ENCODE results near the gene IFT43. TPM values are rescaled to one million over a fixed set of nuclear protein-coding genes. Genes with fewer than 3 reads are reported as not detected.

The IFT43 gene
- total RNA-seq, 1 donor from 2014 or later: 30.2 TPM

DNA sequence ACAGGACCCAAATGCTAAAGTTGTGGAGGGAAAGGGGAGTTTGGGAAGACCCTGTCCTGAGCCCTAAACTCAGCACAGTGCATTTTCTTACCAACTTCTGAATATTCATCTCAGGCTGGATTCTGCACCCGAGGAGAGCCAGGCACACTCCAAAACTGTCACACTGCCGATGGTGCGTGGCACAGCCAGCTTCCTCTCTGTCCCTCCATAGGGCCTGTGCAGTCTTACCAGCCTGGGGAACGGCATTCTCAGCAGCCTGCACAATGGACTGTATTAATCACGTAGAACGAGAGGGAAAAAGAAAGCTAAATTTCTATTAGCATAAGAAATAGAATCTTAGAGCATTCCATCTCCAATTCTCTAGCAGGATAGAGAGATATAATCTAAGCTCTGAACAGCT lies 94.9 kb downstream of the IFT43 start:
- DNase-seq (ENCODE audit: low read depth): no peak

DNA sequence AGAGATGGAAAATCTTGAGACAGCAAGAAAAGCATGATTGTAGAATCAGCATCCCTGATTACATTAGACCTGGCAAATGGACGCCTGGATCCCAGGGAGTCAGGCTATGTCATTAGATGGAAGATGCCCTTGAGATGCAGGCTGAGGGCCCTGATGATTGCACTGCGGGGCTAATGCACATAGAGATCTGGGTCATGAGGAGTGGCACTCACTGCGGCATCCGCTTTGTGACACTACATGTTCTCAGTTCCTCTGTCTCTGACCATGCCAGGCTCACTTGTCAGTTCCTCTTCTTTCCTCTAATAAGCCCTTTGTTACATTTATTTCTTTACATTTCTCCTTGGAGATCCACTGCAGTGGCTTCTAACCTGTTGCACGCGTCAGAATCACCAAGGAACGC lies 96.1 kb downstream of the IFT43 start:
- DNase-seq (ENCODE audit: low read depth): no peak

DNA sequence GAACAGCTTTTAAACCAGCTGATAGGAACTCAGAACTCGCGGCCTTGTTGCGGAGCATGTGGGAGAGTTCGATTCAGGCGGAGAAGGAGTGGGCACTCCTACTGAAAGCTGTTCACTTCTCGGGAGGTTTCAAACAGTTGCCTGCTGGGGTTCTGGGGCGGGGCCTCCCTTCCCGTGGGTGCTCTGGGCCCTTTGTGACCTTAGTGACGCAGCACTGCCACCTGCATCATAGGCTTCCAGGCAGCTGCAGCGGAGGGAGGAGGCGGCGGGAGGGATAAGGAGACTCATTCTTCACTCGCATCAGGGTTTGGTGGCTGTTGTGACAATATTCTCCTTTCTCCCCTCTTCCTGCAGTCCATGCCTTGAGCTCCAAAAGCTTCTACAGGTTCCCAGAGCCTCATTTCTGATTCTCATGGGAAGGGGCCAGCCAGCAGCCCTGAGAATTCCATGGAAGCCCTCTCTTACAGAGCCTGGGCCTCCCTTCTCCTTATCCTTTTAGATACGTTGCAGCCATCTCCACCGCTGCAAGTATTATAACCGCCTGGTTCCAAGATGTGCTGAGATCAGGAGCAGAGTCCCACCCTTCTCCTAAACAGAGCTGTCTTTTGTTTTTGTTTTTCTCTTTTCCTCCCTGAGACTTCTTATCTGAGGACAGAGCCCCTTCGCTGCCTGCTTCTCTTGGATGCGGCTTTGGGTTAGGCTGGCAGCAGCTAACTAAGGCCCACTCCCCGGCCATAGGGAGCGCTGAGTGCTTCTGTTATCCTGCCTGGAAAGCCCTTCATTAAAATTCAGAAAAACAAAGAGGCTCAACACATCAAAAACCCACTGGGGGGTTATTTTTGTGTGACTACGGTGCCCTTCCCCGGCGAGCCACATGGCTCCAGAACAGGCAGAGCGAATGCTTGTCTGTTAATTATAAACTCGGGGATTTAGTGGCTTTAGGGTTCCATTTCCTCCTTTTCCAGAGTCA lies 98.5 kb downstream of the IFT43 start:
- DNase-seq (ENCODE audit: low read depth): peak; percentile 29

DNA sequence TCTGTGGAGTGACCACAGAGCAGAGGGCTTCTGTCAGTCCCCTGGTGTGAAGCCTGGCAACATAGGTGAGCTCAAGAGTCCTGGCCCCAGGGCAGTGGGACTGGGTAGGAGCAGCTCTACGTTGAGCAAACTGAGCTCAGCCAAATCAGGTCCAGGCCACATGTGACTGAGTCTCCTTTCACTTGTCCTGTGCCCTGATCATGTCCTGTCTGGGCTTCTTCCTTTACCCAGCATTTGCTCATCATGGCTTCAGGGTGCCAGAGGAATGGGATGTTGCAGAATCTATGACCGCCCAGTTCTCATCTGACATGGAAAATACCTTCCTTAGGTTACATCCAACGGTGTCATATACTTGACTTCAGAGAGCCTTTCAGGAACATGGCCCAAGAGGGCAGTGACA lies 99.8 kb downstream of the IFT43 start:
- no peak for DNase-seq (ENCODE audit: low read depth)

DNA sequence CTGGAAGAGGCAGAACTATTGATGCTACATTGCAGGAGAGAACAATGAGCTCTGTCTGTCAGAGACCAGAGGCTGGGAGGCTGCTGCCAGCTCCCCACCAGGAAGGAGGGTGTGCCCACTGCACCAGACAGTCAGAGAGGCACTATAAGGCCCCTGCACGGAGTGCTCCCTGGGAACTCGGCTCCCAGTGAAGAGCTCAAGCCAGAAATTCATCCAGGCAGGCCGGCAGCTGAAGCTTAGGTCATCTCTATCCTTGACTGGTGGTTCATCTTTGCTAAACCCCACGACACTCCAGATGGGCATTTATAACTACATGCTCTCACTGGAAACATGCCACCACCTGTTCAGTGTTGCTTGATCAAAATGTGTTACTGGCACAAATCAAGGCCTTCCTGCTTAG lies 101.1 kb downstream of the IFT43 start:
- DNase-seq (ENCODE audit: low read depth): no peak

DNA sequence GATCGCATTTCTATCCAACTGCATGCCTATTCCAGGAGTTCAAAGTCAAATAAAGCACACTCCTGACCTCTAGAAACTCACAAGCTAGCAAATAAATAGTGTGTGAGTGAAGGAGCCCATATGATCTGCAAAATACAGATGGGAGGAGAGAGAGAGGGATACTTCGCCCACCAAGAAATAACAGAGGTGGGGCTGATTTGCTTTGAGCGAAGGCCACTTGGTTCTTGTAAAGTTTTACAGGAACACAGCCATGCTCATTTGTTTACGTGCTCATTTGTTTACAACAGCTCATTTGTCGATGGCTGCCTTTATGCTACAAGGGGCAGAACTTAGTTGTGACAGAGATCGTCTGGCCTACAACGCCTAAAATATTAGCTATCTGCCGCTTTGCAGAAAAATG lies 102.8 kb downstream of the IFT43 start:
- no peak for DNase-seq (ENCODE audit: low read depth)

DNA sequence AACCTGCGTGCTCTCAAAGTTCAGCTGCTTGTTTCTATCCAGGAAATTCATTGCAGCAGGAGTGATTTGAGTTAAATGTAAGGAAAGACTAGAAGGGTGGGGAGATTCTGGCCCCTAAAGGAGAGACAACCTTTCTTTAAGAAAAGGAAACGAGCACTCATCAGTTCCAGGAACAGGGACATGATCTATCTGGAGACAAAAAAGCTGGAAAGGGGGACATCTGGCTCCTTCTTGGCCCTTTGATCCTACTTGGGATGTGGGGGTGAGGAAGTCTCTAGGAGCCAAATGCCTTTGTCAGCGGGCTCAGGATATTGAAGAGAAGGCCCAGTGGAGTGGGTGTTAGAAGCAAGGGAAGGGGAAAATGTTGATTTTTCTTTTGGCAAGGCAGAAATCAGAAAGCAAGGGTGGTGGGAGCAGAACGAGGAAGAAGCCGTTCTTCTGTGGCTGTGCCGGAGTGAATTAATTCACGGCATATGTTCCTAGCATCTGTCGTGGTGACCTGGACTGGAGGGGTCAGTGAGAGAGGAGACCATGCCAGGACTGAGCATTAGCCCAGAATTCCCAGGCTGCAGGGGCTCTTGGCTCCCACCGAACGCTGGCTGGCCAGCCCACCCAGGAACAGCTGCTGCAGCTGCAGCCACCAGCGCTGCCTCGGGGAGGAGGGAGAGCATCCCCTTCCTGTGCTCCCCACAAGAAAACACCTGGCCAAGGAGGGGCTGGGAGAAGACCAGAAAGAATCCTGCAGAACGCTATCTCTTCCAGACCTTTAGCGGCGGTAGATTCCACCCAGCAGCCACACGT lies 103.4 kb downstream of the IFT43 start:
- DNase-seq (ENCODE audit: low read depth): no peak

DNA sequence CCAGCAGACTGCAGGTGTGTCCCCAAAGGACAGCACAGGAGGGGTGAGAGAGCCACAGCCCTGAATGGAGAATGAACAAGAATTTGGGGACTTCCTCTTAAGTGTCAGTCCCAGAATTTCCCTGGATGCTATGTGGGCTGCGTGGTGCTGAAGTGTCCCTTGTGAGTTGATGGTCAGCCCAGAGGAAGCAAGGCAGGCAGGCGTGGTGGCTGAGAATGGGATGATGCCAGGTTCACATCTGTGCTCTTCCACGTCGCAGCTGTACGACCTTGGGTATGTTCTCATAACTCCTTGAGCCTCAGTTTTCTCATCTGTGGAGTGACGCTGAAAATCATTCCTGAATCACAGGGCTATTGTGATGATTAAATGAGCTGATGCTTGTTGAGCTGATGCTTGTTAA lies 104.0 kb downstream of the IFT43 start:
- DNase-seq (ENCODE audit: low read depth): no peak

DNA sequence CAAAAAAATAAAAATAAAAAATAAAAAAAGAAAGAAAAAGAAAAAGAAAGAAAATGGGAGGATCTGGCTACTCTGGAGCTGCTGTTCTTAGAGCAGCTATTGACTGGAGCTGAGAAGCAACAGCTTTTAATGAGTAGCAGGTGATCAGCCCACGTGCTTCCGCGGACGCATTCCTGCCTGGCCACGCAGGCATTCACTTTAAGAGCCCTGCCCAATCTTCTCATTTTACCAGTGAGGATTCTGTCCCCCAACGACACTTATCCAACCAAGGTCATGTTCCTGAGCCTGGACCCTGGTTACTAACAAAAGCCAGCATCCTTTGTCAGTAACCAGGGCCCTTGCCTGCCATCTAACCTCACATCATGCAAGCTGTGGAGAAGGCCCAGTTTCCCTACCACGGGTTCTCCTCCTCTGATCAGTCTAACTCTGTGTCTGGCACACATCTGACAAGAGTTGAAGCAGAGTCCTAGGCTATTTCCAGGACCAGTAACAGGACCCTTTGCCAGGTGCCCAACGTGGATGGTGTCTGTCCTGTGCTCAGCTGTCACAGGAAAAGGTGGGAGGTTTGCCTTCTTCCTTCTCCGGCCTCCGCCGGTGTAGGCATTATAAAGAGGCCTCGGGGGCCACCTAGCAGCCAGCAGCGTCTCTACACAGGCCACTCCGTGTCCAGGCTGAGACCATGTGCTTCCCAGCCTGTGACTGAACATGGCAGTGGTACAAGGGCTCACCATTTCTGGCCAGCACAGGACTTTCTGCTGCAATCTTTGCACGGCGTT lies 105.2 kb downstream of the IFT43 start:
- peak; percentile 42 for DNase-seq (ENCODE audit: low read depth)

DNA sequence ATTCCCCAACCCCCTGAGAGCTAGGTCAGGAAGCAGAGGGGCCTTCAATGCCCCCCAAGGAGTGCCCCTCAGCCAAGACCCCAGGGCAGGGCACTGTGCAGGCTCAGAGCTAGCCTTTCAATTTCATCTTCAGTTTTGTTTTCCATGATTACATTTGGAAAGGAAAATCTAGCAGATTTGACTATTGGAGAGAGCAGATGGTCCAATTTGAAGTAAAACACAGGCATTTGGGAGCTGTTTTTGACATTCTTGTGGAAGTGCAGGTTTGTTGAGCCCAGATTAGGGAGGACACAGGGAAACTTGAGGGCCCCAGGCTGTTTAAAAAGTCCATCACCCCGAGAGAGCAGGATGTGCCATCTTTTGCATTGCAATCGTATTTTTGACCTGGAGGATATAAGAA lies 107.5 kb downstream of the IFT43 start:
- no peak for DNase-seq (ENCODE audit: low read depth)

DNA sequence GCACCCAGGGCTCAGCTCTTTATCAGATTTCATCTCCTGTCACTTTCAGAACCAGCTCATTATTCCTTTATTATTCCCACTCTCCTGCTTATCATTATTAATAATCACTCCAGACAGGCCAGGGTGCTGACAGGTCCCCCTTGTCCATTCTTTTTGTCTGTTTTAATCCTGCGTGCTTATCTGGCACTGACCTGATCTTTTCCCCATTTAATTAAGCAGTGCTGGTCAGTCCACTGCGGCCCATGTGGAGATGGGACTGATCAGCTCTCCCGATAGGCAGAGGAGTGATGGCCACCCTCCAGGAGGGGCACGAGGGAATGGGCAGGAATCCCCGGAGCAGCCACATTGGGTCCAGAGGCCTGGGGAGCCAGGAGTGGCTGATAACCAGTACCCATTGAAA lies 110.7 kb downstream of the IFT43 start:
- no peak for DNase-seq (ENCODE audit: low read depth)

DNA sequence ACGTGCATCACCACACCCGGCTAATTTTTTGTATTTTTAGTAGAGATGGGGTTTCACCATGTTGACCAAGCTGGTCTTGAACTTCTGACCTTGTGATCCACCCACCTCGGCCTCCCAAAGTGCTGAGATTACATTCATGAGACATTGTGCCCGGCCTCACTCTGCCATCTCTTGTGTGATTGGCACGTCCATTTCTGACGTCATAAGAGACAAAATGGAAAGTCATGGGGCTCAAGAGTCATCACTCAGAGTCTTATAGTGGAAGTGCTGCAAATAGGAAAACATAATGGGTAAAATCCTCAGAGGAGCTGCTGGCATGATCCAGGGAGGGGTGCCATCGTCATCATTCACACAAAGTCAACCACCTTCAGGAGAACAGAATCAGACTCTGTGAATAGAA lies 112.0 kb downstream of the IFT43 start:
- no peak for DNase-seq (ENCODE audit: low read depth)

DNA sequence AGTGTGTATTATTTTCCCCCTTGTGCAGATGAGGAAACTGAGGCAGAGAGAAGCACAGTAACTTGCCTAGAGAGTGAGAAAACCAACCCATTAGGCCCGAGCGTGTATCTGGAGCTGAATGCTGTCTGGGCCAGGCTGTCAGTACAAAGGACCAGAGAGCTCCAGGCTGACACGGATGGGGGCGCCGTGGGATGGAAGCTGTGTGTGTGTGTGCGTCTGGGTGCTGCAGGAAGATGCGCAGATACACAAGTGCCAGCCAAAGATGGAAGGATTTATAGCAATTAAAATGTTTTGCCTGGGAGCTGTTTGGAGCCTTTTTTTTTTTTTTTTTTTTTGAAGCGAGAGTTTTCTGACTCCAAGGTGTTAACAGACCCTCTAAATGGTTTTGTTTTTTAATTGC lies 112.5 kb downstream of the IFT43 start:
- no peak for DNase-seq (ENCODE audit: low read depth)

DNA sequence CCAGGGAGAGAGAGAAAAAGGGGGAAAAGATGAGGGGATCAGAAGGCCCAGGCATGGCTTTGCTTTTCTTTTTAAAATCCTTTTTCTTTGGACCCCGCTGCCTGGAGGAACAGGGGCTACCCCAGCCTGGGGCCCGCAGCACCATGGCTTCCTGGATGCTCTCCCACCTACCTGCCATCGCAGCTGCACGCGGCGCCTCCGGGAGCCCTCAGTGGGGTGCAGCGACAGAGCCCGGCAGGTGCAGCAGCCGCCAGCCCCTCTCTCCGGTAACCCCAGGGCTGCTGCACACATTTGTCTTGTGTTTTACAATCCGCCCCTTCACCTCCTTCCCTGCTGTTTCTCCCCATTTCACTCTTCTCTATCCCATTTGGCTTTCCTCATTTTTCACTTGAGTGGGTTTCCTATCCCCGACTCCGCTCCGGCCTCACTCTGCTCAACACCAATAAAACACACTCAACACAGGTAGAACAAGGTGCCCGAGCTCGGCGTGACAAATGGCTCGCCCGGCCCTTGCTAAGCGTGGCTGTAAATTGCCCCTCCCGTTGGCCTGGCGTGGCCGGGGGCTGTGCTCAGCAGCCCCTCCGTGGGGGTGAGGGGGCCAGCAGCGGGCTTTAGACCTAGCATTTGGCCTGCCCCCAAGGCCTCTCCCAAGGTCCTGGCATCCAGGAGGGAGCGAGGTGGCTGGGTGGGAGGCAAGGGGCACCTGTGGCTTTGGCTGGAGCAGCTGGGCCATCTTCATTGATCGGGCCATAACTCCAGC lies 113.5 kb downstream of the IFT43 start:
- DNase-seq (ENCODE audit: low read depth): no peak

DNA sequence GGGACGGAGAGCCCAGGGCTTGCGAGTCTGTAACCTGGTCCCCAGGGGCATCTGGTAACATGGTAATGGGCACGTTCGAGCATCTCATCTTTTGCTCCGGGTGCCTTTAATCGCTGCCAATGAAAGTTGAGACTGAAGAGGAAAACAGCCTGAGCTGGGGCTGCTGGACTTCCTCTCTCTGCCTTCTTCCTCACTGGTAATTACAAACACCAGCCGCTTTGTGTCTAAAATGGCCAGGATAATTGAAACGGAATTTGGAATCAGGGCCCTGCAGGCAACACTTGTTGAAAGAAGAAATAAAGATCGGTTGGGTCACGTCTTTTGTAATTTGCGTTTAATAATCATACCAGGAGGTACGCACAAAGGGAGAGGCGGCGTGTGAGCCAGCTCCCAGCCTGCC lies 114.7 kb downstream of the IFT43 start:
- DNase-seq (ENCODE audit: low read depth): no peak

DNA sequence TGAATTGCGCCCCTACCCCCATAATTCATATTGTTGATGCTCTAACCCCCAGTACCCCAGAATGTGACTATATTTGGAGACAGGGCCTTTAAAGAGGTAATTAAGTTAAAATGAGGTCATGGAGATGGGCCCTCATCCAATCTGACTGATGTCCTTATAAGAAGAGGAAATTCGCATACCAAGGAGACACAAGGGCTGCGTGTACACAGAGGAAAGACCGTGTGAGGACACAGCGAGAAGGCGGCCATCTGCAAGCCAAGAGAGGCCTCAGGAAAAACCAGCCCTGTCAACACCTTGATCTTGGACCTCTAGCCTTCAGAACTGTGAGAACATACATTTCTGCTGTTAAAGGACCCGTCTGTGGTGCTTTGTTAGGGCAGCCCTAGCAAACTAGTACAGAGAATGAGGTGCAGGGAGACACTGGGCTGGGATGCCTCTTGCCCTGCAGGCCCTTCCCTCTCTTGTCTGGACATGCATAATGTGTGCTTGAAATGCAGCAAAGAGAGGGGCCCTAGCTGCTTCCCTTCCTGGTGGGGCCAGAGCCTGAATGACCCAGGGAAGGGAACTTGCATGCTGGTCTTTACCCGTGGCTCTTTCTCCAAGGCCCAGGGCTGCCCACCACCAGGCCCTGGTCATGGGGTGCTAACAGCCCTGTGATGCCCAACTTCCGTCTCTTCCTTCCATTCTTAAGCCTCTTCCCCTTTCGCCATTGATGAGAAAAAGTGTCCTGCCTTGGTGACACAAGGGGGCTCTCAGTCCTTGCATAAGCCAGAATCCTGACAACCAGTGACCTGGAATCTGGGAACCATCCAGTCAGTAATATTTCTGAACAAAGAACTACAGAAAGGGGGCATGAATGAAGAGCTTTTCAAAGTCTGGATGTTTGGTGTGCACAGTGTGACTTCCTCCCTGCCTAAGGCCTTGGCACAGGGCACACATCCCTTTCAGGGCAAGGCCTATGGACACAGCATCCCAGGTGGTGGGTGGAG lies 116.1 kb downstream of the IFT43 start:
- no peak for DNase-seq (ENCODE audit: low read depth)

DNA sequence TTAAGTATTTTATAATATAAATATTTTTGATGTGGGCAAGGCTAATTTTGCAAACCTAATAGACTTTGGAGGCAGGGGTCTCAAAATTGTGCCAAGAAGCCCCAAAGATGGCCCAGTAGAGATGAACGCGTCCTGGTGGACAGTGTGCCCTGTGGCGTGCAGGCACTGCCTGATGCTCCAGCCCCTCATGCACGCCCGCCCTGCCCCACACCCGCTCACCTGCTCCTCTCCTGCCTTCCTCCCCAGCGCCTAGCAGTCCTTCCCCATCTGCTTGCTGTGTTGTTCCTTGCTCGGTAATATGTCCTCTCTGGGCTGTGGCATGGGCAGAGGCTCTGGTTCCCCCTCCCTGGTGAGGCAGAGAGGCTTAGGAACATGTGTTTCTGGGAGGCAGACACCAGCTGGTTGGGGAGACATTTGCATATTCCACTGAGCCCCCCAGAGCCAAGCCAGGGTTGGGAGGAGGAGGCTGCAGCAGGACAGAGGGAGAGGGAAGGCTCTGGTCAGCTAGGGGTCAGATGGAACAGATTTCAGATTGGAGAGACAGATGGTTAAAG lies 119.3 kb downstream of the IFT43 start:
- no peak for DNase-seq (ENCODE audit: low read depth)

DNA sequence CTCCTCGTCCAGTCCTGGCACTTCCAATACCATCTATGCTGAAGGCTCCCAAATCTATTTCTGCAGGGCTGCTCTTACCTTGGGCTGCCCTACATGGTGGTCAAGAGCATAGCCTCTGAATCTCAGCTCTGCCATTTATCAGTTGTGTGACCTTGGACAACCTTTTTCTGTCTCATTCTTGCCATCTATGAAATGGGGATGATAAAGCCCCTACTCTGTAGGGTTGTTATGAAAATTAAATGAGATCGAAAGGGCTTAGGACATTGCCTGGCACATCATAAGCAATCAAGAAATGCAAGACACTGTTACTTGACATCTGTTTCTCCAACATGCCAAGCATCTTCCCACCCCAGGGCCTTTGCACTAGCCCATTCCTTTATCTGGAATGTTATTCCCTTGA lies 120.6 kb downstream of the IFT43 start:
- no peak for DNase-seq (ENCODE audit: low read depth)

DNA sequence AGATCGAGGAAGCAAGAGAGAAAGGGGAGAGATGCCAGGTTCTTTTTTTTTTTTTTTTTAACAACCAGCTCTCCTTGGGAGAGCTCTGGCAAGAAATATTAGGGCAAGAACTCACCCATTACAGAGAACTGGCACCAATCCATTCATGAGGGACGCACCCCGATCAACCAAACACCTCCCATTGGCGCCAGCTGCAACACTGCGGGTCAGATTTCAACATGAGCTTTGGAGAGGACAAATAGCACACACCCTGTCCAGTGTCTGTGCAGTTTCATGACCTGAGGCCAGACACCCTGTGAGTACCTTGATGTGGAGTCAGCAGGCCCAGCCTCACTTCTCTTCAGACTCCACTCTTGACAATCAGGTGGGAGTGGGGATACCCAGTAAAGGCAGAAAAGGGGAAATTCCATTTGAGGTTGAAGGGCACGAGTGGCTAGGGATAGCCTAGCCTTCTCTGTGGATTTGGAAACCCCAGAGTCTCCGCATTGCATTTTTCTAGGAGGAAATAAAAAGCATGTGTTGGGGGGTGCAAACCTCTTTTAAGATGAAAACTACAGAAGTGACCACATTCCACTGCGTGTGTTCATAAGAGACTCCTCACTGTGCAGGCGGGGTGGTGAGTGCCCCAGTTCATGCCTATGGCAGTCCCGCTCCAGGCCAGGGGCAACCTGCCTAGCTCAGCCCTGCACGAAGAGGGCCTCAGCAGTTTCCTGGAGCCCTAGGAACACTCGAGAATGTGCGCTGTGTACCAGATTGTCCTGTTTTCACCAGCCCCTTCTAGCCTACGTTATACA lies 123.7 kb downstream of the IFT43 start:
- DNase-seq (ENCODE audit: low read depth): no peak

Measured in renal cortical epithelial cell (primary cell).